Measurements from ENCODE around the gene MED10.

Gene MED10

DNA sequence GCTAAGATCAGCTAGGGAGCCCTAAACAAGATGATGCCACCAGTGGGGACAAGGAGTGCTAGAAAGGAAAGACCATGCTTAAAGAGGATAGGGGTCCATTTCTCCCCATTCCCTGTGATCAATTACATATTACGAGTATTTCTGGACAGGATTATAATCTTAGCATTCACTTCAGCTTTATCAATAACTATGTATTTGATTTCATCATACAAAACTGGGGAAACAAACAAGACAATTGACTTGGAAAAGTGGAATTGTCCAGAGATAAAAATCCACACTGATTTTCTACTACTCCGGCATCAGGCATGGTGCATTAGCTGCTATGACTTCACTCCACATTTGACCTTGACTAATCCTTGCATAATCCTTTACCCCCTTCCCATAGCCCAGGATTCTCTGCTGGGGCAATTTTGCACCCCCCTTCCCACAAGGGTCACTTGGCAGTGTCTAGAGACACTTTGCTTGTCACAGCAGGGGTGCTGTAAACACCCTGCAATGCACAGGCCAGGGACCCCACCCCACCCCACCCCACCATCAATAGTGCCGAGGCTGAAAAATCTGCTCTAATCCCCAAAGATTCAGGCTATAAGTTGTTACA, 40.4 kb upstream of the MED10 start:
- H3K4me3 ChIP-seq (ENCODE audit: low read depth, low read length), result no peak overlapping the region

GRCh38 chr5:6417657-6418056, 39.3 kb upstream of the MED10 start:
- H3K4me3 ChIP-seq (ENCODE audit: low read depth, low read length), result no peak overlapping the region
- TF ChIP-seq, protein P1, sequence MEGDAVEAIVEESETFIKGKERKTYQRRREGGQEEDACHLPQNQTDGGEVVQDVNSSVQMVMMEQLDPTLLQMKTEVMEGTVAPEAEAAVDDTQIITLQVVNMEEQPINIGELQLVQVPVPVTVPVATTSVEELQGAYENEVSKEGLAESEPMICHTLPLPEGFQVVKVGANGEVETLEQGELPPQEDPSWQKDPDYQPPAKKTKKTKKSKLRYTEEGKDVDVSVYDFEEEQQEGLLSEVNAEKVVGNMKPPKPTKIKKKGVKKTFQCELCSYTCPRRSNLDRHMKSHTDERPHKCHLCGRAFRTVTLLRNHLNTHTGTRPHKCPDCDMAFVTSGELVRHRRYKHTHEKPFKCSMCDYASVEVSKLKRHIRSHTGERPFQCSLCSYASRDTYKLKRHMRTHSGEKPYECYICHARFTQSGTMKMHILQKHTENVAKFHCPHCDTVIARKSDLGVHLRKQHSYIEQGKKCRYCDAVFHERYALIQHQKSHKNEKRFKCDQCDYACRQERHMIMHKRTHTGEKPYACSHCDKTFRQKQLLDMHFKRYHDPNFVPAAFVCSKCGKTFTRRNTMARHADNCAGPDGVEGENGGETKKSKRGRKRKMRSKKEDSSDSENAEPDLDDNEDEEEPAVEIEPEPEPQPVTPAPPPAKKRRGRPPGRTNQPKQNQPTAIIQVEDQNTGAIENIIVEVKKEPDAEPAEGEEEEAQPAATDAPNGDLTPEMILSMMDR (IDR thresholded peaks at IDR 0.05; ENCODE audit: low read depth, low read length), result no peak

More for the DNA sequence above, 40.4 kb upstream of the MED10 start:
- TF ChIP-seq, protein P1 (IDR thresholded peaks at IDR 0.05; ENCODE audit: low read depth, low read length), result no peak

GRCh38 chr5:6412811-6413210, 34.5 kb upstream of the MED10 start:
- TF ChIP-seq, protein P1 (IDR thresholded peaks at IDR 0.05; ENCODE audit: low read depth, low read length), result no peak
- no peak overlapping the region for H3K4me3 ChIP-seq (ENCODE audit: low read depth, low read length)

GRCh38 chr5:6411141-6411540, 32.8 kb upstream of the MED10 start:
- H3K4me3 ChIP-seq (ENCODE audit: low read depth, low read length), result no peak overlapping the region
- TF ChIP-seq, protein P1 (IDR thresholded peaks at IDR 0.05; ENCODE audit: low read depth, low read length), result no peak

GRCh38 chr5:6410421-6410820, 32.1 kb upstream of the MED10 start:
- TF ChIP-seq, protein P1 (IDR thresholded peaks at IDR 0.05; ENCODE audit: low read depth, low read length), result no peak
- no peak overlapping the region for H3K4me3 ChIP-seq (ENCODE audit: low read depth, low read length)

DNA sequence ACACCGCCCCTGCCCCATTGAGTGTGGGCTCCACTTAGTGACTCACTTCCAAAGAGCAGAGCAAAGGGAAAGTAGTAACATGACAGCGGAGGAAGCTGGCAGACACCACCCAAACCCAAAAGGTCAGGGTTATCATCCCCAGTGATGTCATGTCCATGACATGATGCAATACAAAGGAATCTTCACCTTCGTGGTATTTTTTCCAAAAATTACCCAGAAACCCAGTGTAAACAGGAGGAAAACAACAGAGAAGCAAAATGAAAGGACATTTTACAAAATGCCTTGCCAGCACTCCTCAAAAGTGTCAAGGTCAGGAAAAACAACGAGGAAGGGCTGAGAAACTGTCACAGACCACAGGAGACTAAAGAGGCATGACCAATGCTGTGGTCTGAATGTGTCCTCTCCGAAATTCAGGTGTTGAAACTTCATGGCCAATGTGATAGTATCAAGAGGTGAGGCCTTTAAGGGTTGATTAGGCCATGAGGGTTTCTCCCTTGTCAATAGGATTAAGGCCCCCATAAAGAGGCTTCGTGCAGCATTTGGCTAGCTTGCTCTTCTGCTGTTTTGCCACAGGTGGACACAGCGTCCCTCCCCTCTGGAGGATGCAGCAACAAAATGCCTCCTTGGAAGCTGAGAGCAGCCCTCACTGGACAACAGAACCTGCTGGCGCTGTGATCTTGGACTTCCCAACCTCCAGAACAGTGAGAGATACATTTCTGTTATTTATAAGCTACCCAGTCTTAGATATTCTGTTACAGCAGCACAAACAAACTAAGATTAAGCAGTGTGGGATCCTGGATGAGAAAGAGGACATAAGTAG, 30.5 kb upstream of the MED10 start:
- TF ChIP-seq, protein P1 (IDR thresholded peaks at IDR 0.05; ENCODE audit: low read depth, low read length), result no peak
- no peak overlapping the region for H3K4me3 ChIP-seq (ENCODE audit: low read depth, low read length)

DNA sequence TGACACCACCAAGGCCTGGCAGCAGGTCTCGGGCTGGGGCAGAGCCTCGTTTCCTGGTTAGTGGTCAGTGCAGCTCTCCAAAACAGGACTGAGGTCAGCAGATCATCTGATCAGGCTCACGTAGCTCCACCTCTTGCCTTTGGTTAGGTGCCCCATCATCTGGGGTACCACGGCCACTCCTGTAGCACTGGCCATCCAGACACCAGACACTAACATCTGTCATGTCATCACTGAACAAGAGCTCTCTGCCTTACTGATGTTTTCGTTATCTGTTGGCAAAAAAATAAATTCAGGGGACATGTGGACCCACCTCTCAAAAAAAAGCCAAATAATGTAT, 29.9 kb upstream of the MED10 start:
- no peak overlapping the region for H3K4me3 ChIP-seq (ENCODE audit: low read depth, low read length)
- TF ChIP-seq, protein P1 (IDR thresholded peaks at IDR 0.05; ENCODE audit: low read depth, low read length), result no peak
